Middle frontal gyrus (tissue), 1 donor: ENCODE results near the gene CENPF.
"Not testable (repeated sequence)": the region's sequence is repeated elsewhere in the genome, so short reads cannot be mapped to it uniquely, and the experiment has no call there.

ENCODE experiments used
- DNase-seq: peaks from one replicate; pipeline ENCODE4 v3.0.0-alpha.2; 2015; ENCODE audit warnings: low spot score; ENCODE audit errors: extremely low spot score

CENPF gene

DNA sequence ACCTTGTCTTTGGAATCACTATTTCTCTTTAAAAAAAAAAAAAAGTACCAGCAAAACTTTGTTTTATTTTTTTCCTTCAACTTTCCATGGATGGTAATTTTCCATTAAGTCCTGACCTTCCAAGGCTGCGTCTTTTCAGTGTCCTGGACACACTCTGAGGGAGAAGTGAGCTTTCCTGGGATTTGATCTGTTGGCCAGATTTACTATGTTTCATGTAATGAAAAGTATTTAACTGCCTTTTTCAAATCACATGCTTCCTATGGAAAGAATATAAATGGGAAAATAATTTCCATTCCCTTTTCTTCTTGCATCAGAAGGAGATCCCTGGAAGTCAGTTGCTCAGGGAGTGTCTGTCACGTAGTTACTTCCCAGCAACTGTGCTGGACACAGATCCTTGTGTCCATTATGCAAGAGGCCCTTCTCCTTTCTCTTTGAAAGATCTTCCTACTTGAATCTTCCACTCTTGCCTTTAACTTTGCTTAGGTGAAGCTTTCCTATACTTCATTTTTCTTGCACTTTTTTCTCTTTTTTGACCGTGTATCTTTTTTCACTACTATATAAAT lies 59.3 kb downstream of the CENPF start:
- no peak for DNase-seq

DNA sequence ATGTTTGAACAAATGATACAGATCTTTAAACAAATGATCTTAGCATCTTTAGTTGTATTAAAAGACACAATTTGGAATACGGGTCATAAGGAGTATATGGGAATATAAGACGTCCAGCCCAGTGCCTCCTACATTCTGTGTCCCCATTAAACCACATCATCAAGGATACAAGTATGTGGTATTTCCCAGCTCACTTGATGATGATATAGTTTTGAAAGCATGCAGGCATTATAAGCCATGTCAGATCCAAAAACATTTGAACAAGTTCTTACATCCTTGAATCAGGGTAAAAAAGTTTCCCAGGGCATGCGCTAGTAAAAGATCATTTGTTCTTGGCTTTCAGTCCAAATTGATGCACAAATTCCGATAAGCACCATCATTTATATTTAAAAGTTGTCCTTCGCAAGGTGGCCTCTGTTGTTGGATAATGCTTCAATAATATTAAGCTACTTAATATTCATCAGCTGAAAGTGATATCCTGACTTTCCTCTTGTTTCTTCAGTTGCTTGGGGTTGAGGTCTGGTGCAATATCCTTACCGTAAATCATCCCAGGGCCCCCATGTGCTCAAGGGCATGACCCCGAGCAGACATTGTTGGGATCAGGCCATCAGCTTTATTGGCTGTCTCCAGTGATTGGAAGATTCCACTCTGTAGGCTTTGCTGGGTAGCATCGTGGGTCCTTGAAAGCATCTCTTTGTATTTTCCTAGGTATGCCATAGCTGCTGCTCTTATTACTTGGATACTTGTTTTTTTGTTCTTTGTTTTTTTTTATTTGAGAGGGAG lies 61.8 kb downstream of the CENPF start:
- DNase-seq: no peak

DNA sequence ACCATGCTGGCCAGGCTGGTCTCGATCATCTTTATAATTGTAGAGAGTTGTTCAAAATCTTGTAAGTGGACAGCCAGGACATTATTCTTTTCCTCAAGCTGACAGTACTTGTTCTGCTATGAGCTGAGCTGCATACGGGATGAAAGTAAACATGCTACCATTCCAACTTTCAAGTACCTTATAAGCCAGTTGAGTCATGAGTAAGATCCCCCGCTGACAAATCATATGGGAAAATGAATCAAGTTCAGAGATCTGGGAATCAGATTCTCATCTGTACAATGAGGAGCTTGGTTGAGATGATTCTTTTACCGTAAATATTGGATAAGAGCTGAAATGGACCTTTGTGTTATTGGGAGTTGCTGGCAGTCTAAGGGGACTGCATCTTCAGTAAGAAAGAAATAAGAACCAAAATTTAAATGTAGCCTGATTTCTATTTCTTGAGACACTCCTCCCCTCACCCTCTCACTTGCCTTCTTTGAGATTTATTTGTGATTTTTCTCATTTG lies 62.7 kb downstream of the CENPF start:
- no peak for DNase-seq

DNA sequence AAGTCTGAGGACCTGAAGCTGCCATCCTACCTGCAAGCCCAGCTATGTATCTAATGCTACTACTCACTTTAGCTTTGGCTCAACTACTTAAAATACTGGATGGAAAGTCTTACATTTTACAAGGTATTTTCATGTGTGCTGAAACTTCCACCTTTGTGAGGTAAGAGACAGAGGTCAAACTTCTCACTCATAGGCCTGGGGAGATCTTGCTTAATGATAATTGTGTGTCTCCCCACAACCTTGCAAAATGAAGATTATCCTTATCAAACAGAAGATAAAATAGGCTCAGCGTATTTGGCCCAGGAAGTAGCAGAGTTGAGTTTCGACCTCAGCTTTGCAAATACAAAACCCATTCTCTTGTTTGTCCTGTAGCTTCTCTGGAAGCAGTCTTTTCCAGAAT lies 63.7 kb downstream of the CENPF start:
- DNase-seq: no peak

DNA sequence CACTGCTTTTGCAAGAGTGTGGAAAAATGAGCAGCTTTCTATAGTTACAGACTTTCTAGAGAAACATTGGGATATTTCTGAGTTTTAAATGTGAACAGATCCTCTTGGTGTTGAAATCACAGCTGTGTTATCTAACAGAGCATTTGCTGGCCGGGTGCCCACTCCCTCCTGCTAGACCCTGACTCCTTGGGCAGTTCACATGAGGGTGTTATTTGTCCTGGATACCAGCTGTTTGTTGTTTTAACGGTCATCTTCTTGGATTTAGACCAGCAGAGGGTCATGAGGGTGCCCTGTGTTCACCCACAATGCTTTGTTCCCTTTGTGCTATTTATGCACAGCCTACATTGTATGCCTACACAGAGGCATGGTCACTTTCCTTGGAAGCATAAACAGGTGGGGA lies 67.1 kb downstream of the CENPF start:
- no peak for DNase-seq

DNA sequence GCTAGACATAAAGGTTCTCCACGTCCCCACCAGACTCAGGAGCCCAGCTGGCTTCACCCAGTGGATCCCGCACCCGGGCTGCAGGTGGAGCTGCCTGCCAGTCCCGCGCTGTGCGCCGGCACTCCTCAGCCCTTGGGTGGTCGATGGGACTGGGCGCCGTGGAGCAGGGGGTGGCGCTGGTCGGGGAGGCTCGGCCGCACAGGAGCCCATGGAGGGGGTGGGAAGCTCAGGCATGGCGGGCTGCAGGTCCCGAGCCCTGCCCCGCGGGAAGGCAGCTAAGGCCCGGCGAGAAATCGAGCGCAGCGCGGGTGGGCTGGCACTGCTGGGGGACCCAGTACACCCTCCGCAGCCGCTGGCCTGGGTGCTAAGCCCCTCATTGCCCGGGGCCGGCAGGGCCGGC lies 70.0 kb downstream of the CENPF start:
- DNase-seq: not testable (repeated sequence)

DNA sequence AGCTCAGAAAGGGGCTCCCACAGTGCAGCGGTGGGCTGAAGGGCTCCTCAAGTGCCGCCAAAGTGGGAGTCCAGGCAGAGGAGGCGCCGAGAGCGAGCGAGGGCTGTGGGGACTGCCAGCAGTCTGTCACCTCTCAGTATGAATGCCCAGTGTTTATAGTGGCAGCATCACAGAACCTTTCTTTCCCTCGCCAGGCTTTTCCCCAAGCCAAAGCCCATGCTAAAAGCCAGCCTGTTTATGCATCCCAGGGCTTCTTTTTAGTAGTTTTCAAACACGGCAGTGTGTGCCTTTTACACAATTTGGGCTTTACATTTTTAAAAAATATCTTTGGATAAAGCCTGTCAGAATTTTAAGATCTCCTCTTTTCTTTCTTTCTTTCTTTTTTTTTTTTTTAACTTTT lies 70.6 kb downstream of the CENPF start:
- no peak for DNase-seq

DNA sequence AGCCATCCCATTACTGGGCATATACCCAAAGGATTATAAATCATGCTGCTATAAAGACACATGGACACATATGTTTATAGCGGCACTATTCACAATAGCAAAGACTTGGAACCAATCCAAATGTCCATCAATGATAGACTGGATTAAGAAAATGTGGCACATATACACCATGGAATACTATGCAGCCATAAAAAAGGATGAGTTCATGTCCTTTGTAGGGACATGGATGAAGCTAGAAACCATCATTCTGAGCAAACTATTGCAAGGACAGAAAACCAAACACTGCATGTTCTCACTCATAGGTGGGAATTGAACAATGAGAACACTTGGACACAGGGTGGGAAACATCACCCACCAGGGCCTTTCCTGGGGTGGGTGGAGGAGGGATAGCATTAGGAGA lies 72.5 kb downstream of the CENPF start:
- not testable (repeated sequence) for DNase-seq

DNA sequence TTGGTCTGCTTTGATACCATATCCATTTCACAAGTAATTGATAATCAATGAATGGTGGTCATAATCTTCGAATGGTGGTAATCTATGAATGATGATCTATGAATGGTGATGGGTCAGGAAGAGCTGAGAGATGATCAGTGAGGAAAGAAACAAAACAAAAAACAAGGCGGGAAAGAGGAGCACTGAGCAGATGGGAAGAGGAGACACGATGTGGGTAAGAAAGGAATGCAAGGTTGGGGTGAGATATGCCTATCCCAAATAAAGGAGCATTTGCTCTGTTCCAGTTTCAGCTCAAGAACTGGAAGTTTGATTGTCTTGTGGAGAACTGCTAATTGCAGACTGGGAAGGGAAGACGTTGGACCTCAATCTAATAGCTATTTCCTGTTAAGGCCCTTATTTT lies 73.8 kb downstream of the CENPF start:
- DNase-seq: no peak

DNA sequence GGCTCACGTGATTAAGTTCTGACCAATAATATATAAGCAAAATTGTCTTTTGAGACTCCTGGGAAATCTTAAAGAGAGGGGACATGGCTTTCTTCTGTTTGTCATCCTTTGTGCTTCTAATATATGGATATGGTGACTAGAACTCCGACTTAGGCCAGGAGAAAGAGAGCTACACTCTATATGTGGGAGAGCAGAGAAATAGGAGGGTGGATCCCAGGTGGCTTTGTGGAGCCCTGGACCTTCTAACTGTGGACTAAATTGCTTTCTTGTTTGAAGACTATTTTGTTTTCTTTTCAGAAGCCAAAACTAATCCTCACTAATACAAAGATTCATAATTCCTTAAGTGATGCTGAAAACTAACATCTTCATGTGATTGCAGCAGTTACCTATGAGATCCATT lies 75.0 kb downstream of the CENPF start:
- DNase-seq: no peak

DNA sequence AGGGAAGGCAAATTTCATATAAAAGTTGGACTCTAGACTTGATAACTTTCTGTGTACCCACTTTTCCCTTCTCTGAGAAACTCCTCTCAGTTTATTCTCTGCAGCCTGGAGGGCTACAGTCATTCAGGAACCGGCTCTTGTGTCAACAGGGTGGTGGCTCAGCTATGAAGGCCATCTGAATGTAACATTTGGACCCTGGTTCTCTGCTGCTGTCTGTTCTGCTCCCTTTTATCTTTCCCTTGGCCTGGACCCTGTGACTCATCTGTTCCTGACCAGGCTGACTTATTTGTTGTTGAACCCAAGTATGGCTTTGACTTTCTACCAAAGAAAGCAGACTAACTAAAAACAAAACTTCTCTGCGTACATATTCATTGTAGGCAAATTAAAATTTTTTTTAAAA lies 75.4 kb downstream of the CENPF start:
- no peak for DNase-seq

DNA sequence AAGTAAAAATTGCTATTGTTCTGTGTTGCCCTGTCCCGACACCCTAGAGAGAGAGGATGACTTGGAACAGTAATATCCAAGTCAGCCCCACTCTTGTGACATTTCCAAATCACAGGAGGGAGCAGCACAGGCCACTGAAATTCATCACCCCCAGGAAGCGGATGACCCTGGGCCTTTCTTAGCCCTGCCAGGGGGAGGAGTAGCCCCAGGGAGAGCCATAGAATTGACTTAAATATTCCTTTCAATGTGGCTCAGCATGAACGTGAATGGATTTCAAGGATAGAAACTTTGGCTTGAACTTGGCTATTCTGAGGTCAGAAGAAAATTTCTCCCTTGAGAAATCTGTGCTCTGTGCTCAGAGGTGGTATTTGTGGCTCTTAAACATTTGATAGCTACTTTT lies 80.6 kb downstream of the CENPF start:
- DNase-seq: no peak

DNA sequence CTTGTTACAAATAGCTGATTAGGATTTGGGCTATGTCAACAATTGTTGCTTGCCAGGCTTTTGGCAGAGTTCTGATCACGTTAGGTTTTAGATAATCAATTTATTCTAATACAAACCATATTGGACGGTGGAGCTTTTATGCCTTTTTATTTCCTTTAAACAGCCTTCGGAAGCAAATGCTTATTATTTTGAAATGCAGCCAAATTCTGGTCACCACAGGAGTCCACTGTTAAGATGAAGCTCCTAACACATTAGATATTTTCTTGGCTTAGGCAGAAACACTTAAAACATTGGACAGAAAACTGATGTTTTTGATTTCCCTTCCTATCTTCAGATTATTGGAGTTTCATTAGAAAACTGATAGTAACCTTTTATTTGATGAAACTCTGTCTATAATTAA lies 82.9 kb downstream of the CENPF start:
- DNase-seq: no peak

DNA sequence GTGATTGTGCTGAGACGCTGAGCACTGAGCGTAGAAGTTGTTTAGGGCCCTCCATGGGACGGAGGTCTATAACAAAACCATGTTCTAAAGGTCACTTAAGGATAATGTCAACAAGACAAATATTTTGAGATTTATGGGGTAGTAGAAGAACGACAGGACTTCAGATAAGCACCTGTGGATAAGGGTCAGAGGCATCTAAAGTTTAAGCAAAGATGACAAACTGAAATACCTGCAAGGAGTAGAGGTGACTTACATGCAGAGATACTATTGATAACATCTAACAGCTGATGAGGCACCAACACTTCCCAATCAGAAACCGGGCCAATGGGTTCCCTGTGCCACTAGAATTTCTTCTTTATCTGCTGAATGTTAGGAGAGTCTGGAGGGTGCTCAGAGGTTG lies 83.5 kb downstream of the CENPF start:
- no peak for DNase-seq

DNA sequence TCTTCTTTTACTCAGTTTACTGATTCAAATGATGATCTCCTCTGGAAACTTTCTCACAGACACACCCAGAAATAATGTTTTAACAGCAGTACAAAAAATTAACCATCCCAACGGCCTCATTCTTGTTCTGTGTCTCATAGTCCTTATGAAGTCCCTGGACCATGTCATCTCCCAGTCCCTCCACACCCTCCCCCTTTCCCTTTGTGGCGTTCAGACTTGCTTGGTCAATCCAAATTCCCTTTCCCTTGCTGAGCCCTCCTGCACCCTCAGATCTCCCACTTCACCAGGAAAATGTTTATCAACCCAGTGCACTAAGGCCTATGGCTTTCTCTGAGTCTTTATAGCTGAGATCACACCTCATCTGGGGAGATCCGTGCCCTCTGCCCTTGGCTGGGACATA lies 85.9 kb downstream of the CENPF start:
- DNase-seq: no peak

DNA sequence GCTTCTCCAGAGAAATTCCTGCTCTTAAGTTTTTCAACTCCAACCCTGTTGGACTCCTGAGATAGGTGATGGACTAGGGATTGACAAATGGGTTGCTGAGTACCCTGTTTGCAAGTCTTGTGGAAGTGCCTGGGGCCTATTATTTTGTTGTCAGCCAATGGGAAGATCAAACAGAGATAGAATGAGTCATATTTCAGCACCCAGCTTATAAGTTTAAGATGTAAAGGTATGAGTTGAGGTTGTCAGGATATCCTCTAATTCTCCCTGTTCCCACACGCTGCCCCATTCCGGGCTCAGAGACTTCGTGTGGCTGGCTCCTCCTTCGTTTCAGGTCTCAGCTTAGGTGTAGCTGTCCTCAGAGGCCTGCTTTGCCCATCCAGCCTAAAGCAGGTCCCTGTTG lies 91.8 kb downstream of the CENPF start:
- DNase-seq: no peak

DNA sequence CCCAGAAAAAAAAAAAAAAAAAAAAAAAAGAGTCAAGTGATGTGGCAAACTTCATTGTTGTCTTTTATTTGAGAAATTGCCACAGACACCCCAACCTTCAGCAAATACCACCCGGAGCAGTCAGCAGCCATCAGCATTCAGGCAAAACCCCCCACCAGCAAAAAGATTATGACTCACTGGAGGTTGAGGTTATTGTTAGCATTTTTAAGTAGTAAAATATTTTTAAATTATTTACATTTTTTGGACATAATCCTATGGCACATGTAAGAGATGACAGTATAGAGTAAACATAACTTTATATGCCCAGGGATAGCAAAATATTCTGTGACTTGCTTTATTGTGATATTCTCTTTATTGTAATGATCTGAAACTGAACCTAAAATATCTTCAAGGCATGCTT lies 95.6 kb downstream of the CENPF start:
- DNase-seq: no peak

DNA sequence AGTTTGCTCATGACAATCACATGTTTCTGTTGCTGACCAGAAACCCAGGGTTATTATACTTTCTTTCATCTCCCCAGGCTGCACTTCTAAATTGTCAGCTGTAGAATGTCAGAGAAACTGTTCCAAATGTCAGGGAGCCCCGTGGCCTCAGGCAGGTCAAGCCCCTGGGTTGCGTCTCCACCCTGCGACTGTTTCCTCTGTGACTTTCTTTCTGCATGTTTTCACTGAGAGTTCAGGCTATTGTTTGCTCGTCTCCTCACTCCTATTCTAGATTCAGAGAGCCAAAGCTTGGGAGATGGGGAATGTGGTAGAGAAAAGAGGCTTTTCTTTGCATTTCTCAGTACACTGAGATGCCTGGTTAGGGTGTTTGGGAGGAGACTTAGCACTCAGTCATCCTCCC lies 97.4 kb downstream of the CENPF start:
- DNase-seq: no peak

DNA sequence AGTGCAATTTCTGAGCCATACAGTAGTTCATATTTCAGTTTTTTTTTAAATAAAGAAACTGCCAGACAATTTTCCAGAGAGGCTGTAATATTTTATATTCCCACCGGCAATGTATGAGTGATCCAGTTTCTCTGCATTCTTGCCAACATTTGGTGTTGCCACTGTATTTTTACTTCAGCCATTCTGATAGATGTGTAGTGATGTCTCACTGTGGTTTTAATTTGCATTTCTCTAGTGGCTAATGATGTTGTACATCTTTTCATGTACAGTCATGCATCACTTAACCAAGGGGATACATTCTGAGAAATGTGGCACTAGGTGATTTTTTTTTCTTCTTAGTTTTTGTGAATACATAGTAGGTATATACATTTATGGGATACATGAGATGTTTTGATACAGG lies 99.6 kb downstream of the CENPF start:
- DNase-seq: no peak

DNA sequence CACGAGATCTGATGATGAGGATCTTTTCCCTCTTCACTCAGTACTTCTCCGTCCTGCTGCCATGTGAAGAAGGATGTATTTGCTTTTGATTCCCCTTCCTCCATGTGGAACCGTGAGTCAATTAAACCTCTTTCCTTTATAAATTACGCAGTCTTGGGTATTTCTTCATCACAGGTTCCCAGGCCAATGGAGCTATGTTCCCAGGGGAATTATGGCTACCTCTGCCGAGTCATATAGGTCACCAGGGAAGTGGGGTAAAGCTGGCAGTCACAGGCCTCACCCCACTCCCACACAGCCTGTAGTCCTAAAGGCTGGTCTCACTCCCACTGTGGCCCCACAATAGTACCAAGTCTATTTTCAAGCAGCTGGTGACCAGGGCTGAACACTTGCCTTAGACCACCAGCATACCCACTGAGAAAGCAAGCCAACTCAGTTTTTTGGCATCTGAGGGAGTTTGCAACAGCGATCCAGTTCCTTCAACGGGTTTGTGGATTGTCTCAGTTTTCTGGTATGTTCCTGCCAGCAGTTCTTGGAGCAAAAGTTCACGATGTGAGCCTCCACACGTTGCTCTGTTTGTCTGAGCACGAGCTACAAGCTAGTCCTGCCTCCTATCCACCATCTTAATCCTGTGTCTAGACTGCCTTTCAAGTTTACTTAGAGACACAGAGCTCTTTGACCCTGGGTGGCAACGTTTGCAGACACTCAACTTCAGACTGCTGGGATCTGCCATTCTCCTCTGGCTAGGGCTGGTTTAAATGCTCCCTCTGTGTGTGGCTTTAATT lies 104.5 kb downstream of the CENPF start:
- no peak for DNase-seq

DNA sequence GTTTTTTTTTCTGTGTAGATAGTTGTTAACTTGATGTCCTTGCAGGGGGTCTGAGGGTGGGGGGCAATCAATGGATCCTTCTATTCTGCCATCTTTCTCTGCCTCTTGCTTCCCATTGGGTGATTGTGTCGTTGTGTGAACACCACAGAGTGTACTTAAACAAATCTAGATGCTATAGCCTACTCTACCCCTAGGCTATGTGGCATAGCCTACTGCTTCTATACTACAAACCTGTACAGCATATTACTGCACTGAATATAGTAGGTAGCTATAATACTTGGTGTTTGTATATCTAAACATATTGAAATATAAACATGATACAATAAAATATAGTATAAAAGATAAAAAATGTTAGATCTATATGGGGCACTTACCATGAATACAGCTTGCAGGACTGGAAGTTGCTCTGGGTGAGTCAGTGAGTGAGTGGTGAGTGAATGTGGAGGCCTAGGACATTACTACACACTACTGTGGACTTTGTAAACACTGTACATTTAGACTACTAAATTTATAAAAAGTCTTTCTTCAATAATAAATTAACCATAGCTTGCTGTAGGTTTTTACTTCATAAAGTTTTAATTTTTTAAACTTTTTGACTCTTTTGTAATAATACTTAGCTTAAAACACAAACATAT lies 105.4 kb downstream of the CENPF start:
- DNase-seq: no peak

DNA sequence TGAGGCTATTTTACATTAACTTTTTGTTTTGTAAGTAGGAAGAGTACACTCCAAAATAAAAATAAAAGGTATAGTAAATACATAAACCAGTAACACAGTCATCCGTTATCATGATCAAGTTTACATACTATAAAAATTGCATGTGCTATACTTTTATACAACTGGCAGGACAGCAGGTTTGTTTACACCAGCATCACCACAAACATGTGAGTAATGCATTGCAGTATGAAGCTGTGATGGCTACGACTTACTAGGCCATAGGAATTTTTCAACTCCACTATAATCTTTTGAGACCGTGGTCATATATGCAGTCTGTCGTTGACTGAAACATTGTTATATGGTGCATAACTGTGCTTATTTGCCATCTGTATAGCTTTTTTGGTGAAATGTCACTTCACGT lies 106.2 kb downstream of the CENPF start:
- no peak for DNase-seq
